KMS-11 (cell line): Measurements from ENCODE around the gene DMRTB1.
A peak's percentile ranks its signal among the peaks of the same experiment; 100 is the strongest.

Experiments used
- H2AFZ ChIP-seq: fragments of 200-600 bp; sonication (generic); 2 replicates; pipeline ENCODE4 v1.6.1; 2016; ENCODE audit warnings: antibody characterized with exemption, mixed run types, low read depth
- H3K27ac ChIP-seq: fragments of 200-600 bp; sonication (generic); 2 replicates; pipeline ENCODE4 v1.6.1; 2016; ENCODE audit warnings: mild to moderate bottlenecking, mixed run types
- H3K27me3 ChIP-seq: fragments of 200-600 bp; sonication (generic); 2 replicates; pipeline ENCODE4 v1.6.1; 2017; ENCODE audit warnings: mild to moderate bottlenecking, low read depth, mixed run types, moderate library complexity; ENCODE audit not compliant: insufficient read depth
- H3K36me3 ChIP-seq: fragments of 200-600 bp; sonication (generic); 2 replicates; pipeline ENCODE4 v1.6.1; 2017; ENCODE audit warnings: mild to moderate bottlenecking, mixed run types; ENCODE audit not compliant: insufficient read depth
- H3K4me1 ChIP-seq: fragments of 200-600 bp; sonication (generic); 2 replicates; pipeline ENCODE4 v1.6.1; 2016; ENCODE audit warnings: mild to moderate bottlenecking, low read depth, mixed run types; ENCODE audit not compliant: poor library complexity, severe bottlenecking
- H3K4me2 ChIP-seq: fragments of 200-600 bp; sonication (generic); 2 replicates; pipeline ENCODE4 v1.7.0; 2016; ENCODE audit warnings: mild to moderate bottlenecking, mixed run types
- H3K4me3 ChIP-seq: fragments of 200-600 bp; sonication (generic); IDR thresholded peaks from 2 replicates; pipeline ENCODE4 v1.6.1; 2017; ENCODE audit warnings: low read depth, low read length, mixed read lengths; ENCODE audit not compliant: insufficient read depth
- H3K79me2 ChIP-seq: fragments of 200-600 bp; sonication (generic); 2 replicates; pipeline ENCODE4 v1.6.1; 2016; ENCODE audit warnings: low read depth, mixed run types; ENCODE audit not compliant: insufficient read depth
- H3K9ac ChIP-seq: fragments of 200-600 bp; sonication (generic); 2 replicates; pipeline ENCODE4 v1.6.1; 2016; ENCODE audit warnings: mild to moderate bottlenecking, mixed run types
- H4K20me1 ChIP-seq: fragments of 200-600 bp; sonication (generic); 2 replicates; pipeline ENCODE4 v1.6.1; 2016; ENCODE audit warnings: mild to moderate bottlenecking, mixed run types; ENCODE audit not compliant: insufficient read depth
- TF ChIP-seq, protein P1 (sequence below): fragments of 200-600 bp; sonication (generic); conservative IDR thresholded peaks from 2 replicates; pipeline ENCODE4 v1.6.1; 2017; ENCODE audit warnings: low read depth, mild to moderate bottlenecking, antibody characterized with exemption, low read length, moderate library complexity, mixed read lengths

The DMRTB1 gene

DNA sequence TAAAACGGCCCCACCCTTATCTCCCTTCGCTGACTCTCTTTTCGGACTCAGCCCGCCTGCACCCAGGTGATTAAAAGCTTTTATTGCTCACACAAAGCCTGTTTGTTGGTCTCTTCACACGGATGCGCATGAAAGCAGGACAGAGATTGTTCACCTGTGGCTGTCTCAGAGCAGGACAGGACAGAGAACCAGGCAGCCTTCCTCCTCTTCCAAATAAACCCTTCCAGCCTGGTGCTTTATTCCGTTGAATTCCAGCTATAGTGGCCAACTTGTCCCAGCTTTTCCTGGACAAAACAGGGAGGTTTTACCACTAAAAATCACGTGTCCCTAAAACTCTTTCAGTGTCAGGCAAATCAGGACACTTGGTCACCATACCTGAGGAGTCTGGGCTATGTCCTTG, 9.5 kb upstream of the DMRTB1 start:
- no peaks in the 10 kb centered on the region for H3K79me2 ChIP-seq

DNA sequence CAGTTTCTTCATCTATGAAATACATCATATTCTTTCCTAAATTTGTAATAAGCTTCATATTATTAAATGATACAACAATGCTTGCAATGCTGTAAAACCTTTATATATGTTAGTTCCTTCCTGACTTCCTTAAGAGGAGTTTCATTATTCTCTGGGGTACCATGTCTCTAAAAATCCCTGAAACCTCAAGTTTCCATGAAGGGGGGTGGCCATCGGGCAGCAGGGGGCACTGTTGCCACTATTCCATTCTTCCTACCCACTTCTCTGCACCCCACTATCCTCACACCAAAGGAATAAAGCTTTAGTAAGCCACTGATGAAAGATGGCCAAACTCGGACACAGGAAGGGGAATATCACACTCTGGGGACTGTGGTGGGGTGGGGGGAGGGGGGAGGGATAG, 9.0 kb upstream of the DMRTB1 start:
- TF ChIP-seq, protein P1, sequence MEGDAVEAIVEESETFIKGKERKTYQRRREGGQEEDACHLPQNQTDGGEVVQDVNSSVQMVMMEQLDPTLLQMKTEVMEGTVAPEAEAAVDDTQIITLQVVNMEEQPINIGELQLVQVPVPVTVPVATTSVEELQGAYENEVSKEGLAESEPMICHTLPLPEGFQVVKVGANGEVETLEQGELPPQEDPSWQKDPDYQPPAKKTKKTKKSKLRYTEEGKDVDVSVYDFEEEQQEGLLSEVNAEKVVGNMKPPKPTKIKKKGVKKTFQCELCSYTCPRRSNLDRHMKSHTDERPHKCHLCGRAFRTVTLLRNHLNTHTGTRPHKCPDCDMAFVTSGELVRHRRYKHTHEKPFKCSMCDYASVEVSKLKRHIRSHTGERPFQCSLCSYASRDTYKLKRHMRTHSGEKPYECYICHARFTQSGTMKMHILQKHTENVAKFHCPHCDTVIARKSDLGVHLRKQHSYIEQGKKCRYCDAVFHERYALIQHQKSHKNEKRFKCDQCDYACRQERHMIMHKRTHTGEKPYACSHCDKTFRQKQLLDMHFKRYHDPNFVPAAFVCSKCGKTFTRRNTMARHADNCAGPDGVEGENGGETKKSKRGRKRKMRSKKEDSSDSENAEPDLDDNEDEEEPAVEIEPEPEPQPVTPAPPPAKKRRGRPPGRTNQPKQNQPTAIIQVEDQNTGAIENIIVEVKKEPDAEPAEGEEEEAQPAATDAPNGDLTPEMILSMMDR: peak; percentile 63
- no peaks in the 10 kb centered on the region for H3K36me3 ChIP-seq
- H3K4me2 ChIP-seq: no peak overlapping the region
- H4K20me1 ChIP-seq: no peaks in the 10 kb centered on the region
- no peaks in the 10 kb centered on the region for H3K27me3 ChIP-seq
- H3K79me2 ChIP-seq: no peaks in the 10 kb centered on the region
- no peak overlapping the region for H3K4me3 ChIP-seq
- no peaks in the 10 kb centered on the region for H3K4me1 ChIP-seq
- H2AFZ ChIP-seq: no peak overlapping the region
- H3K27ac ChIP-seq: no peak overlapping the region
- no peak overlapping the region for H3K9ac ChIP-seq

More for the DNA sequence above, 9.5 kb upstream of the DMRTB1 start:
- TF ChIP-seq, protein P1: no peak
- no peaks in the 10 kb centered on the region for H3K27me3 ChIP-seq
- no peak overlapping the region for H3K4me2 ChIP-seq
- no peak overlapping the region for H3K4me3 ChIP-seq
- no peak overlapping the region for H2AFZ ChIP-seq
- H4K20me1 ChIP-seq: no peaks in the 10 kb centered on the region
- no peak overlapping the region for H3K27ac ChIP-seq
- H3K36me3 ChIP-seq: no peaks in the 10 kb centered on the region
- H3K9ac ChIP-seq: no peak overlapping the region
- H3K4me1 ChIP-seq: no peaks in the 10 kb centered on the region

DNA sequence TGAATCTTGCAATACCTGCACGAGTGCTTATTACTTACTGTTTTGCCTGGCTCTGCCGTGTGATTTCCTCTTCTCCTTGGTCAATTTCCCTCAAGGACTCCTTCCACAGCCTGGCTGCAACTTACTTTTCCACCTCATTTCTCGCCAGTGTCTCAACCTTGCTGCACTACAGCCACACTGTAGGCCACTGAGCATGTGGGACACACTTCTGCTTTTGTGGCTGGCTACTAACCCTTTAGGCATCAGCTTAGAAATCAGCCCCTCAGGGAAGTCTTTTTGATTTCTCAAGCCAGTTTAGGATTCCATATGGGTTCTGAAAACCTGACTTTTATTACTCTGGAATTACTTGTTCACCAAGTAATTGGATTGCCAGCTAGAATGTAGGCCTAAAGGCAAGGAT, 5.2 kb upstream of the DMRTB1 start:
- Histone ChIP-seq H3K36me3 (no peaks in the 10 kb centered on the region), H3K79me2 (no peaks in the 10 kb centered on the region), H3K9ac (no peak overlapping the region), H4K20me1 (no peaks in the 10 kb centered on the region), H3K27me3 (no peaks in the 10 kb centered on the region), H3K4me1 (no peaks in the 10 kb centered on the region), H2AFZ (no peak overlapping the region), H3K4me2 (no peak overlapping the region), H3K4me3 (no peak overlapping the region), H3K27ac (no peak overlapping the region)
- TF ChIP-seq, protein P1: no peak

DNA sequence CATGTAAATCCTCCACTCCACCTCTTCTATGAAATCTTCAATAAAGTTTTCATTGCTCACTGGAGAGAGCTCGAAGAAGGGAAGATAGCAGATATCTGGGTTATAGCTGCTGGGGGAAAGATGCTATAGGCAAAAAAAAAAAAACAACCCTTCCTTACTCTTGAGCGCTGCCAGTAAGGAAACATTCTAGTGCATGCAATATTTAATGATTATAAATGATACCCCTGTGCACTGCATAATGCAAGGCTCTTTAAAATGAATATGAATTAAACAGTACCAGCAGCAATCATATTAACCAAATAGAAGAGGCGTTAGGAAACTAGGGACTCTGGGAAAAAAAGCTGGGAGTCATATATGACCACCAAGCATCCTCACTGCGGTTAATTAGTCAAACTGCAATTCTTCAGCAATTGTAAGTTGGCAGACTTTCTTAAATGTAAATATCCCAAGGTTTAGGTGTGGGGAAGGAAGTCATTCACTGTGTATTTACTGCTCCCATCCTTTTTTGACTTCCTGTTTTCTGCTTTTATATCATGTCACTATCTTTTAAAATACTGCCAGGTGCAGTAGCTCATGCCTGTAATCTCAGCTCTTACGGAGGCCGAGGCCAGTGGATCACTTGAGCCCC, 3.7 kb upstream of the DMRTB1 start:
- H3K27ac ChIP-seq: no peak overlapping the region
- TF ChIP-seq, protein P1: no peak
- no peak overlapping the region for H3K4me3 ChIP-seq
- no peaks in the 10 kb centered on the region for H3K27me3 ChIP-seq
- no peaks in the 10 kb centered on the region for H3K36me3 ChIP-seq
- no peak overlapping the region for H2AFZ ChIP-seq
- no peak overlapping the region for H3K9ac ChIP-seq
- no peaks in the 10 kb centered on the region for H3K4me1 ChIP-seq
- H3K79me2 ChIP-seq: no peaks in the 10 kb centered on the region
- H4K20me1 ChIP-seq: no peaks in the 10 kb centered on the region
- no peak overlapping the region for H3K4me2 ChIP-seq
